Mucosa of gallbladder (tissue), 1 donor: Measurements from ENCODE around the gene FANCC. TPM values are rescaled to one million over a fixed set of nuclear protein-coding genes. Genes with fewer than 3 reads are reported as not detected.

ENCODE experiments used
- DNase-seq: peaks from one replicate; pipeline ENCODE4 v3.0.0-alpha.2; 2020; ENCODE audit warnings: low spot score
- total RNA-seq: library from RNA; stranded (reverse); gene quantifications from one replicate; pipeline ENCODE4 v1.2.1, GENCODE V29; 2021
- donor health status: DM: no; HTN: no; CAD: no.

FANCC gene
- total RNA-seq, 1 donor from 2014 or later: 18.9 TPM

GRCh38 chr9:95124582-95125367, 192.7 kb downstream of the FANCC start:
- no peak for DNase-seq

GRCh38 chr9:95120781-95121370, 196.6 kb downstream of the FANCC start:
- no peak for DNase-seq

DNA sequence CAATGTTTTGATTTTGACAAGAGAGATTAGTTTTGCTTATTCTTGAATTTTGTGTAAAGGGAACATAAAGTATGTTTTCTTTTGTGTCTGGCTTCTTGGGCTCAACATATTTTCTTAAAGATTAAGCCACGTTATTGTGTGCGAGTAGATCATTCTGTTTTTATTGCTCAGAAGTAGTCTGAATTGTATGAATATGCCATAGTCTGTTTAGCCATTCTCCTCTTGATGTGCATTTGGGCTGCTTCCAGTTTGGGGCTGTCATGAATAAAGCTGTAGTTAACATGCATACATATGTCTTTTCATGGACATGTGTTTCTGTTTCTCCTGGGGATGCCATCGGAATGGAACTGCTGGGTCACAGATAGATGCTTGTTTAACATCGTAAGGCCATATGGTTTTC, 198.9 kb downstream of the FANCC start:
- DNase-seq: no peak

DNA sequence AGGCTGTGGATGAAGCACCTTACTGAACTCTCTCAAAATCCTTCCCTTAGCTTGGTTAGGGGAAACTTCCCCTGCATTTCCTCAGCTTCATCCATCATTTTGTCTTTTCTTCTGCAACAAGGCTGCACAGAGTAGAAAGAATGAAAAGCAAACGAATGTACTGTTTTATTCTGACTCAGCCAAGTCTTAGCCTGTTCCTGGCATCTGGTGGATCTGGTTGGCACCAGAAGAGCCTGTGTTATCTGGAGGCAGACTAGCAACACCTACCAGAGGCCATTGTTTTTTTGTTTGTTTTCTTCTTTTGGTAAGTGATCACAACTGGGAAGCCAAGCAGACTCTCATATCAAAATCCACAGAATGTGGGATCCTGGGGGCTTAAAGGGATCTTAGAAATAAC, 200.7 kb downstream of the FANCC start:
- no peak for DNase-seq

DNA sequence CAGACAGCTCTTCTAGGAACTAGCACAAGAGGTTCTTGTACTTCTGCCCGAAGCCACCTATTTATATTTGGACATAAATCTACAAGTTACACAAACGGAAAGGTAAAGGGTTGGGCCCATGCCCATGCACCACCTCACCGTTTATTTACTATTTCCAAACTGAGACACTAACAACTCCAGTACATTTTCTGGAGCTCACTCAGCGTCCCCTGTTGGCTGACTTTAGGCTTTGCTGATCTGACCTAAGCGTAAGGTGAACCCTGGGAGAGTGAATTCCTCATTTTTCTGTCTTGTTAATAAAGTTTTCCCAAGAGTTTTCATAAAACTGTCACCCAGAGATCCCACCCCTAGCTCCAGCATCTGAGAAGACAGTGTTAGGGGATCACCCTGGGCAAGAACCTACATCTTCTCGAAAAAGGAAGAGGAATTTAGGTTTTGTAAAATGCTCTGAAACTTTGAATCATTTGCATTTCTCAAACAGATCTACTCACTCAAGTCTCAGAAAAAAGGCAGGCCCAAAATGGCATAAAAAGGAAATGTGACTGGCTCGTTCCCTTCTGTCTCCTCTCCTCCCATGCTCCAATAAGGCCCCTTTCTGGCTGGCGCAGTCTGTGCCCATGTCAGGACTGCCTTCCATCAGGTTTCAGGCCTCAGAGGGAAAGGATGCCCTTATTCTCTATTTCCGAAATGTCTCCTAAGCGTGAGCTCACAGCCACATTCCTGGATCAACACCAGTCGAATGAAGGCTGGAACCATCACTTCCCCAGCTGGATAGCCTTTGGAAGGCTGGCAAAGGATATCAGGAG, 201.3 kb downstream of the FANCC start:
- DNase-seq: no peak

GRCh38 chr9:95115104-95115503, 202.4 kb downstream of the FANCC start:
- no peak for DNase-seq

DNA sequence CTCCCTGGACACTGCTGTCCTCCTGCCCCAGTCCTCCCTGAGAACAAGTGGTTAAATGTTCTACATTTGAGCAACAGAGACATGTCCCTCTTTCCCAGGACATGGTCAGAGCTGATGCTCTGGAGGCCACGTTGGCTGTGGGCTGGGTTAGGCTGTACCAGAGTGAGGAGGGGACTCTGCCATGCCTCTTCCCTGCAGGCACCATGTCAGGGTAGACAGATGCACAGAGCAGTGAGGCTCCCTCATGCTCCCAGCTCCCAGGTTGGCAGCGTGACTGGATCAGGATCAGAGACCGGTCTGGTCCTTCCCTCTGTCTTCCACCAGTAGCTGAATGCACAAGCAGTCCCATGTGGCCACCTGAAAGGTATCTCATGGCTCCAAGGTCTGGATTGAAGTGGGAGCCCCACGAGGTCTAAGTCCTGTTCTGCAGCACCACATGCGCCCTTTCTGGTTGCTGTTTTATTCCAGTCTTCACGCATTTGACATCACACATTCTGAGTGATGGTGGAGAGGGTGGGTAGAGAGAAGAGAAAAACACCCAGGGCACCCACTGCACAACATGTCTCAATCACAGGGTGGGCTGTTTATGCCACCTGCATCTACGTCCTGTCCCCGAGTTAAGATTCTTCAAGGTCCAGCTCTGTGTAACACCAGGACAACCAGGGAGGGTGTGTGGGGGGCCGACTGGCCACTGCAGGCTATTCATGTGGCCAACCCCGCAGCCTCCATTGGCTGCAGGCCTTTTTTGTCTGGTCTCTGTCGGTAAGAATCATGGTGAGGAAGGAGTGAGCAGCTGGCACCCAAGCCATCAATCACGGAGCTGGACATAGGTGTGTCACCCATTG, 204.9 kb downstream of the FANCC start:
- no peak for DNase-seq

DNA sequence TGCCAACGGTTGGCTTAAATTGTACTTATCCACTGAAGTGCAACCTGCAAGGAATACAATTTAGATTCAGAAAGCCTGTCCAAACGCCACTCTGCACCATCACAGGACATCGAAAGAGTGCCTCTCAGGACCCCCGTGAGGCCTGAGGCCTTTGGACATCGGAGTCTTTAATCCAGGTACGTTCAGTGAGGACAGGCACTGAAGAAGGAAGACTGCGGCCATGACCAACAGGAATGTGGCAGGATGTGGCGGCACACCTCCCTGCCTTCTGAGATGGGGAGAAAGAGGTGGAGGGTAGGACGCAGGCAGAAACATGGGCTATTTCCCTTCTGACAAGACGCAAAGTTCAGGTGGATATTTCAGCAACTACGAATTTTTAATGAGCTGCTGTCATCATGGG, 205.8 kb downstream of the FANCC start:
- DNase-seq: no peak

GRCh38 chr9:95110921-95111525, 206.5 kb downstream of the FANCC start:
- no peak for DNase-seq

- no peak for DNase-seq
Measured at GRCh38 chr9:95109456-95109855, 208.1 kb downstream of the FANCC start.

DNA sequence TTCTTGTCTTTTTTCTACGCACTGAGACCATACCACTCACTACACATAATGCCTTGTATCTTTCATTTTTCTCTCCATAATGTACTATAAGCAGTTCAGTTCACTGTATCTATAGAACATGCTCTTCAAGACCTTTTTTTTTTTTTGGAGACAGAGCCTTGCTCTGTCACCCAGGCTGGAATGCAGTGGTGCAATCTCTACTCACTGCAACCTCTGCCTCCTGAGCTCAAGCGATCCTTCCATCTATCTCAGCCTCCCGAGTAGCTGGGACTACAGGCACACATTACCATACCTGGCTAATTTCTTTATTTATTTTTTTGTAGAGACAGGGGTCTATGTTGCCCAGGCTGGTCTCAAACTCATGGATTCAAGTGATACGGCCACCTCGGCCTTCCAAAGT, 208.7 kb downstream of the FANCC start:
- no peak for DNase-seq

- no peak for DNase-seq
Measured at GRCh38 chr9:95107976-95108375, 209.5 kb downstream of the FANCC start.

DNA sequence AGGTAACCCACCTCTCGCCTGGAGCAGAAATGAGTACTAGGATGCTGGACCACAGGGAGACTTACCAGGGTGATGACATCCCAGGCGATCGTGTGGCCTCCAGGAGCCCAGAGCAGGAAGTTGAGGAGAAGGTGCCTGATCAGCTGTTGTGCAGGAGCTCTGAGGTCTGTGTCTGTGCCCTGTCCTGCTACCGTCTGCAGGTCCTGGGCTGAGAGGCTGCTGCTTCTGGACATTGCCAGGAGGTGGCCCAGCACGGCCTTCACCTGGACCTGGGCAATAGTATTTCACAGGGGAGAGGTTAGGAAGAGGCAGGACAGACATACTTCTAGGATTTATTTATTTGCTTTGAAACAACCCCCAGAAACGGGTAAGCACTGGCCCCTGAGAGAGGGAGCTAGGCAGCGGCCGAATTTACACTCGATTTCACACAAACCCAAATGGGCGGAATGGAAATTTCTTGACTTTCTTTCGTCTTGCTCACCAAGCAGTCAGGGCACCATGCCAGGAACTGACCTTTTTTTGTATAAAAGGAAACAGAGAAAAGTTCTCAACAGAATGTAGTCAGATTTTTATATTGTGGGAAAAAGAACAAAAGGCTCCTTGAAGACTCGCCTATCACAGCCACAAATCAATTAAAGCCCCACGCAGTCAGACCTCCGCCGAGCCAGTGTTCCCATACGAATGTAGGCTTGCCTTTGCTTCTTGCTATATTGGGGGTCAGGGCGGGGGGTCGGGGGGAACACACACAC, 210.3 kb downstream of the FANCC start:
- no peak for DNase-seq

DNA sequence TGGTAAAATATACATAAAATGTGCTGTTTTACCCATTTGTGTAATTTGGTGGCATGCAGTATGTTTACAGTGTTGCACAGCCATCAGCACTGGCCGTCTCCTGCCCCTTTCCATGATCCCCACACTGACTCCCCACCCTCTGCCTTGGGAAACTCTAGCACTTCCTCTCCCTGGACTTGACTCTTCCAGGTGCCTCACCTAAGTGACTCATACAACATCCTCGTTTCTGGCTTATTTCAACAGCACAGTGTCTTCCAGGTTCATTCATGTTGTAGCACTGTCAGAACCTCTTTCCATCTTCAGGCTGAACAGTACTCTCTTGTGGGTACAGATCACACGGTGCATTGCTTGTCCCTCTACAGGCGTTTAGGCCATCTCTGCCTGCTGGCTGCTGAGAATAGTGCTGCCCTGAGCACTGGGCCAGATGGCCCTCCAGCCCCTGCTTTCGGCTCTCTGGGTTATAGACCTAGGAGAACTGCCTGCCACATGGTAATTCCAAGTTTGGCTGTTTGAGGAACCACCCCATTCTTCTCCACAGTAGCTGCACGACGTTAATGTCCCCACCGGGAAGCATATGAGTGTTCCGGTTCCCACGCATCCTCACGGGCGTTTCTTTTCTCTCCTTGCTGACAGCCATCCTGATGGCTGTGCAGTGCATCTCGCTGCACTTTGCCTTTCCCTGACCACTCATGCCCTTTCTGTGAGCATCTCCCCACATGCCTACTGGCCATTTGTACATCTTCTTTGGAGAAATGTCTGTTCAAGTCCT, 211.8 kb downstream of the FANCC start:
- no peak for DNase-seq

DNA sequence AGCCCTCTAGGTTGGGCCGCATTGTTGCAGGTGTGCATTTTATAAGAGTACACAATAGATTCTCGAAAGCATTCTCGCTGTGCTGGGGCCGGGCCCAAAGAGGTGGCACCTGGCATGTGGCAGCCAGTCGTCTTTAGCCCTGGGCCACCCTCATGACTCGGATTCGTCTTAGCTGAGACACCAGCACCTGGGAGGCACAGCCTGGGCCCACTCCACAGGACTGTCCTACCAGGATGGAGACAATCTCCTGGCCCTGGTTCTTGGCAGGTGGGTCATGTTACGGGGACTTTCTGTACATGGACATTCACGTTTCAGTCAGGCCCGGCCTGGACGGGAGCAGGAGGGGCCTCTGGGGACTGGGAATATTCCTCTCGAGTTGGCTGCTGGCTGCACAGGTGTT, 212.5 kb downstream of the FANCC start:
- no peak for DNase-seq

DNA sequence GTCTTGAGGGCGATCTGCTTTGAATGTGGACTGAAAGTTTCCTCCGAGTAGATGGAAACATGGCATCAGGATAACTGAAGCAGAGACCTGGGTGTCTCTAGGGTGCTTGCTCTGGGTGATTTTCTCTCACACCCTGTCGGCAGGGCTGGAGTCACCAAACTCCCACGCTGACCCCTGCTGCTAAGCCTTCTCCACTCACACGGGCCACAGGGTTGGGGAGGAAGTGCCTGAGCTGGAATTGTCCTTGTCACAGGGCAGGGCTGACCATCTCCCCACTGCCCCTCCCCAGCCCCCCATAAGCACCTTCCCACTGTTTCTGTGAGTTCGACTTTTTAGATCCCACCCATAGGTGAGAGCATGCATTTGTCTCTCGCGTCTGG, 212.9 kb downstream of the FANCC start:
- no peak for DNase-seq

DNA sequence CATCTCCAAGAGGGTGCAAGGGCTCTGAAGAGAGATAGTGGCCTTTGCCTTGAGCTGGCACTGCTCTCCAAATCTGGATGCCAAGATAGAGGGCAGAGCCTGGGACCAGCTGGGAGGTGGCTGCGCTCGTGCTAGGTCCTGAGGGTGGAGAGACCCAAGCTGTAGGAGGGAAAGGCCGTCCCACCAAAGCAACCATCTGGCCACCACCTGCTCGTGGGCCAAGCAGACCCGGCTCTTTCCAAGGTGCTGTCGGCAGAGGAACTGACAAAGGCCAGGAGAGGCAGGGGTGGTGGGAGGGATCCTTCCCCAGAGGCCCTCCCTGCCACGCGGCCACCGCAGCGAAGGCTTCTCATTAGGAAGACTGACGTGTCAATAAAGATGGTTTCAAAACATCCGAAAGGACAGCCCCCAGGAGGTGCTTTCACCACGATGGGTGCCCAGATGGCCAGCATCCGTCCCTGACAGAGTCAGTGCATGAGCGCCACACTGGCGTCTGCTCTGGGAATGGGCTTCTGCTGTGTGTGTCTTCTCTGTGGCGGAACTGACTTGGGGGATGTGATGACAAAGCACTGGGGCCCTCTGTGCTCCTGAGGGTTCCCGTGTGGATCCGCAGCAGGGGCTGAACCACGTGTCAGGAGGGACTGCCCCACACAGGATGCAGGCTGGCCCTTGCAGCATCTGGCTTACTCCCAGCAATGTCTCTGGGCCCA, 213.5 kb downstream of the FANCC start:
- DNase-seq: no peak

DNA sequence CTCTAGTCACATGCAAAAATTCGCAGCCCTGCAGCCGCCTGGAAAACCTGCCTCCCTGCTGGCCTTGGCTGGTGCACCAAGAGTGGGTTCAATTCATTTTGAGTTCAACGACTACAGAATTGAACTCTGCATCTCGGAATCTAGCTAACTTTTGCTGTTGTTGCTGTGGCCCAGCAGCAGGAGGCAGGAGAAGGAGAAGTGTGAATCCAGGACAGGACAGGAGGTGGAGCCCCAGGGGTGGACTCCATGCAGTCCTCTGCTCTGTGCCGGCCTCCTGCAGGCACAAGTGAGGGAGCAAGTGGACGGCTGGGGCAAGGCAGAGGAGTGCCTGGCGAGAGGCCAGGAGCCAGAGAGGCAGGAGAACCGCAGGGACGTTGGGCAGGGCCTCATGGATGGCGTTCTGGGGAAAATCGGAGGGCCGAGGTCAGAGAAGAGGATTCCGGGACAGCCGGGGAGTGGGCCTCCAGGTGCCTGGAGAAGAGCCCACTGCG, 214.2 kb downstream of the FANCC start:
- no peak for DNase-seq

GRCh38 chr9:95102572-95102971, 214.9 kb downstream of the FANCC start:
- no peak for DNase-seq
